ENCODE results near the gene TXNL1.
A peak's percentile ranks its signal among the peaks of the same experiment; 100 is the strongest.

The TXNL1 gene

GRCh38 chr18:56568986-56569385 is 69.4 kb downstream of the TXNL1 start:
- Histone ChIP-seq H3K27me3 (no peaks in the 10 kb centered on the region), H3K36me3 (no peaks in the 10 kb centered on the region), H3K4me3 (ENCODE audit: low read depth in 1 of 2, low read length in 1 of 2) (no peak overlapping the region), H3K9me3 (no peaks in the 10 kb centered on the region), H3K27ac (peak overlapping the region; percentile 6), H3K4me1 (ENCODE audit: control insufficient read depth in 1 of 2, insufficient read depth in 1 of 2, low read depth in 1 of 2, low read length in 1 of 2) (peaks cover 8 to 11% of the 10 kb centered on the region in 2 experiments)
- no peak for TF ChIP-seq CTCF (IDR thresholded peaks at IDR 0.05)

GRCh38 chr18:56565551-56566345 is 72.6 kb downstream of the TXNL1 start:
- Histone ChIP-seq H3K27ac (no peak overlapping the region), H3K36me3 (no peaks in the 10 kb centered on the region), H3K9me3 (no peaks in the 10 kb centered on the region), H3K4me3 (ENCODE audit: low read depth in 1 of 2, low read length in 1 of 2) (no peak overlapping the region), H3K27me3 (no peaks in the 10 kb centered on the region), H3K4me1 (ENCODE audit: control insufficient read depth in 1 of 2, insufficient read depth in 1 of 2, low read depth in 1 of 2, low read length in 1 of 2) (peaks cover 8 to 11% of the 10 kb centered on the region in 2 experiments)
- no peak for TF ChIP-seq CTCF (IDR thresholded peaks at IDR 0.05)

GRCh38 chr18:56565046-56565445 is 73.3 kb downstream of the TXNL1 start:
- no peaks in the 10 kb centered on the region for H3K27me3 ChIP-seq
- H3K27ac ChIP-seq: no peak overlapping the region
- no peak overlapping the region for H3K4me3 ChIP-seq (ENCODE audit: low read depth in 1 of 2, low read length in 1 of 2)
- TF ChIP-seq CTCF (IDR thresholded peaks at IDR 0.05): no peak
- no peaks in the 10 kb centered on the region for H3K36me3 ChIP-seq
- H3K9me3 ChIP-seq: no peaks in the 10 kb centered on the region
- peaks cover 8 to 11% of the 10 kb centered on the region in 2 experiments for H3K4me1 ChIP-seq (ENCODE audit: control insufficient read depth in 1 of 2, insufficient read depth in 1 of 2, low read depth in 1 of 2, low read length in 1 of 2)

- Histone ChIP-seq H3K4me1 (ENCODE audit: control insufficient read depth in 1 of 2, insufficient read depth in 1 of 2, low read depth in 1 of 2, low read length in 1 of 2) (no peaks in the 10 kb centered on the region), H3K36me3 (no peaks in the 10 kb centered on the region), H3K9me3 (no peaks in the 10 kb centered on the region), H3K4me3 (ENCODE audit: low read depth in 1 of 2, low read length in 1 of 2) (no peak overlapping the region), H3K27me3 (no peaks in the 10 kb centered on the region), H3K27ac (no peak overlapping the region)
- TF ChIP-seq CTCF (IDR thresholded peaks at IDR 0.05): no peak
These were observed 74.8 kb downstream of the TXNL1 start for GRCh38 chr18:56563568-56563967.

- no peaks in the 10 kb centered on the region for H3K9me3 ChIP-seq
- TF ChIP-seq CTCF (IDR thresholded peaks at IDR 0.05): no peak
- no peaks in the 10 kb centered on the region for H3K36me3 ChIP-seq
- H3K27me3 ChIP-seq: no peaks in the 10 kb centered on the region
- no peaks in the 10 kb centered on the region for H3K4me1 ChIP-seq (ENCODE audit: control insufficient read depth in 1 of 2, insufficient read depth in 1 of 2, low read depth in 1 of 2, low read length in 1 of 2)
- no peak overlapping the region for H3K27ac ChIP-seq
- no peak overlapping the region for H3K4me3 ChIP-seq (ENCODE audit: low read depth in 1 of 2, low read length in 1 of 2)
These were observed 75.9 kb downstream of the TXNL1 start for GRCh38 chr18:56562479-56562878.

Data from neutrophil (primary cell).